Lower leg skin (tissue), 3 donors: ENCODE measurements around the gene TMTC1.

Experiments
- POLR2A ChIP-seq, 2 donors: fragments of 450-650 bp; IDR thresholded peaks; one replicate each; pipeline ENCODE4 v1.6.1; 2016 to 2017; ENCODE audit warnings: antibody characterized with exemption in 2 of 2, mild to moderate bottlenecking in 1 of 2, moderate library complexity in 1 of 2
- TF ChIP-seq, protein P1 (sequence below), 3 donors: fragments of 450-650 bp; IDR thresholded peaks; one replicate each; pipeline ENCODE4 v1.5.1; 2016; ENCODE audit warnings: antibody characterized with exemption in 3 of 3, mild to moderate bottlenecking in 3 of 3, moderate library complexity in 2 of 3

DNA sequence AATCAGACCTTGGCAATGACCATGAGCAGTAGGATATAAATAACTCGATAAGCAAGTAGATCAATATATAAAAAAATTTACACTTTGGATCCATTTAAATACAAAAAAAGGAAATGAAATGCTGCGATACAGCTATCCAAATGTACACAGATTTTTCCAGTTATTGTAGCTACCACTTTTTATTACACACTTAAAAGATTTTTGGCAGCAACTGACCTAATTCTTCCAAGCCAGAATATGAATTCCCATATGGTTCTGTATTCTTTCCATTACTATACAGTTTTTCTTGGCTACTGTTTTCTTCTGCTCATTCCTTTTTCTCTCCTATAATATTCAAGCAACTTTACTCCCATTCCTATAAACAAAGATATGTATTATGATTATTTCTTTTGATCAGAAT is 52.2 kb downstream of the TMTC1 start:
- TF ChIP-seq, protein P1, sequence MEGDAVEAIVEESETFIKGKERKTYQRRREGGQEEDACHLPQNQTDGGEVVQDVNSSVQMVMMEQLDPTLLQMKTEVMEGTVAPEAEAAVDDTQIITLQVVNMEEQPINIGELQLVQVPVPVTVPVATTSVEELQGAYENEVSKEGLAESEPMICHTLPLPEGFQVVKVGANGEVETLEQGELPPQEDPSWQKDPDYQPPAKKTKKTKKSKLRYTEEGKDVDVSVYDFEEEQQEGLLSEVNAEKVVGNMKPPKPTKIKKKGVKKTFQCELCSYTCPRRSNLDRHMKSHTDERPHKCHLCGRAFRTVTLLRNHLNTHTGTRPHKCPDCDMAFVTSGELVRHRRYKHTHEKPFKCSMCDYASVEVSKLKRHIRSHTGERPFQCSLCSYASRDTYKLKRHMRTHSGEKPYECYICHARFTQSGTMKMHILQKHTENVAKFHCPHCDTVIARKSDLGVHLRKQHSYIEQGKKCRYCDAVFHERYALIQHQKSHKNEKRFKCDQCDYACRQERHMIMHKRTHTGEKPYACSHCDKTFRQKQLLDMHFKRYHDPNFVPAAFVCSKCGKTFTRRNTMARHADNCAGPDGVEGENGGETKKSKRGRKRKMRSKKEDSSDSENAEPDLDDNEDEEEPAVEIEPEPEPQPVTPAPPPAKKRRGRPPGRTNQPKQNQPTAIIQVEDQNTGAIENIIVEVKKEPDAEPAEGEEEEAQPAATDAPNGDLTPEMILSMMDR (IDR thresholded peaks at IDR 0.05): no peak
- TF ChIP-seq POLR2A (IDR thresholded peaks at IDR 0.05): no peak
